ENCODE data around the gene TRAPPC2B. TPM values are rescaled to one million over a fixed set of nuclear protein-coding genes. Genes with fewer than 3 reads are reported as not detected.

TRAPPC2B gene
- total and polyA plus RNA-seq, 2 of the 13 experiments (the other 11 are each of a cell fraction or from before 2014, with no cell fraction given): 13.3 to 17.7 TPM

- 0 out of 2 replicates have a peak, but pooled peaks have one; percentile 42 for TF ChIP-seq SNAPC4 (CRISPR knock-in tag; IDR thresholded peaks at IDR 0.05)
- TF ChIP-seq KMT2A (CRISPR knock-in tag; IDR thresholded peaks at IDR 0.05): peak; percentile 80
- peak; percentile 52; the same call in 1 of the 2 replicates for TF ChIP-seq RFX5 (IDR thresholded peaks at IDR 0.05; ENCODE audit: low read depth, low read length)
- 0 out of 2 replicates have a peak, but pooled peaks have one; percentile 62 for TF ChIP-seq DZIP1 (CRISPR knock-in tag; IDR thresholded peaks at IDR 0.05)
- TF ChIP-seq PHB2 (IDR thresholded peaks at IDR 0.05; ENCODE audit: partially characterized antibody): no peak
- 0 out of 2 replicates have a peak, but pooled peaks have one; percentile 56 for TF ChIP-seq ARNTL (CRISPR knock-in tag; IDR thresholded peaks at IDR 0.05)
- no peak for TF ChIP-seq ZNF205 (CRISPR knock-in tag; IDR thresholded peaks at IDR 0.05)
- TF ChIP-seq ZBTB34 (CRISPR knock-in tag; IDR thresholded peaks at IDR 0.05): 0 out of 2 replicates have a peak, but pooled peaks have one; percentile 25
- no peak for TF ChIP-seq ZNF207 (IDR thresholded peaks at IDR 0.05; ENCODE audit: borderline replicate concordance)
- TF ChIP-seq JUND (CRISPR knock-in tag; IDR thresholded peaks at IDR 0.05): peak; percentile 40; the same call in 1 of the 2 replicates
- peak; percentile 47; the same call in 1 of the 2 replicates for TF ChIP-seq ZSCAN30 (CRISPR knock-in tag; IDR thresholded peaks at IDR 0.05)
- peak; percentile 70; the same call in 1 of the 2 replicates for TF ChIP-seq ZNF343 (CRISPR knock-in tag; IDR thresholded peaks at IDR 0.05)
- 0 out of 2 replicates have a peak, but pooled peaks have one; percentile 30 for TF ChIP-seq ZMYM4 (CRISPR knock-in tag; IDR thresholded peaks at IDR 0.05)
- TF ChIP-seq ZSCAN29 (CRISPR knock-in tag; conservative IDR thresholded peaks at IDR 0.05): peak; percentile 40; the same call in 1 of the 2 replicates
- TF ChIP-seq ZSCAN22 (CRISPR knock-in tag; IDR thresholded peaks at IDR 0.05): no peak
- peak; percentile 98 for TF ChIP-seq GATAD1 (CRISPR knock-in tag; IDR thresholded peaks at IDR 0.05)
- peak; percentile 67; the same call in 1 of the 2 replicates for TF ChIP-seq ZNF788 (CRISPR knock-in tag; IDR thresholded peaks at IDR 0.05; ENCODE audit: borderline replicate concordance)
- 0 out of 2 replicates have a peak, but pooled peaks have one; percentile 34 for TF ChIP-seq MYNN (CRISPR knock-in tag; IDR thresholded peaks at IDR 0.05; ENCODE audit: low read depth)
- 0 out of 2 replicates have a peak, but pooled peaks have one; percentile 51 for TF ChIP-seq ZNF543 (CRISPR knock-in tag; IDR thresholded peaks at IDR 0.05)
- no peak for TF ChIP-seq ZFP82 (CRISPR knock-in tag; IDR thresholded peaks at IDR 0.05; ENCODE audit: borderline replicate concordance)
Measured at GRCh38 chr19:57350877-57351805, 12.2 kb upstream of the TRAPPC2B start, which contains the start of gene ZNF304 (continued).
